Neuronal stem cell (in vitro differentiated cells): Measurements from ENCODE around the gene THSD4.
"Not testable (repeated sequence)": the region's sequence is repeated elsewhere in the genome, so short reads cannot be mapped to it uniquely, and the experiment has no call there.

ENCODE experiments used
- DNase-seq: peaks from one replicate; pipeline ENCODE4 v3.0.0-alpha.2; 2013; ENCODE audit warnings: low spot score
- H2AFZ ChIP-seq: one replicate; pipeline ENCODE4 v1.6.1; 2013; ENCODE audit warnings: mild to moderate bottlenecking, low read length, inconsistent platforms
- H2AK5ac ChIP-seq: 2 replicates; pipeline ENCODE4 v1.6.1; 2013; ENCODE audit warnings: low read depth, mild to moderate bottlenecking, inconsistent platforms, low read length, moderate library complexity, mixed read lengths
- H2BK120ac ChIP-seq: 2 replicates; pipeline ENCODE4 v1.6.1; 2013; ENCODE audit warnings: low read depth, mild to moderate bottlenecking, inconsistent platforms, low read length, moderate library complexity, mixed read lengths
- H2BK12ac ChIP-seq: one replicate; pipeline ENCODE4 v1.6.1; 2013; ENCODE audit warnings: low read length, inconsistent platforms
- H2BK15ac ChIP-seq: 2 replicates; pipeline ENCODE4 v1.6.1; 2013; ENCODE audit warnings: mild to moderate bottlenecking, low read length, inconsistent platforms, mixed read lengths
- H2BK5ac ChIP-seq: one replicate; pipeline ENCODE4 v1.6.1; 2013; ENCODE audit warnings: inconsistent platforms, mild to moderate bottlenecking, low read length, moderate library complexity
- H3K14ac ChIP-seq: one replicate; pipeline ENCODE4 v1.6.1; 2013; ENCODE audit warnings: low read length, inconsistent platforms
- H3K18ac ChIP-seq: 2 replicates; pipeline ENCODE4 v1.6.1; 2013; ENCODE audit warnings: low read length, inconsistent platforms
- H3K23ac ChIP-seq: 2 replicates; pipeline ENCODE4 v1.6.1; 2013; ENCODE audit warnings: low read depth, mild to moderate bottlenecking, mixed read lengths, low read length, inconsistent platforms; ENCODE audit not compliant: poor library complexity
- H3K27ac ChIP-seq: replicated peaks from 3 replicates; pipeline ENCODE4 v1.5.1; 2013; ENCODE audit warnings: low read length, inconsistent platforms
- H3K27me3 ChIP-seq, 3 experiments: 2 replicates each; pipeline ENCODE4 v1.6.1; 2013; ENCODE audit warnings: low read length in 3 of 3, mild to moderate bottlenecking in 2 of 3, inconsistent platforms in 1 of 3, low read depth in 1 of 3, mixed read lengths in 1 of 3, moderate library complexity in 1 of 3; ENCODE audit not compliant: control insufficient read depth in 3 of 3, insufficient read depth in 3 of 3
- H3K36me3 ChIP-seq, 2 donors: replicated peaks in 1 of 2; 2 replicates each; pipeline ENCODE4 v1.6.1; 2013; ENCODE audit warnings: low read length in 2 of 2; ENCODE audit not compliant: control insufficient read depth in 2 of 2, insufficient read depth in 2 of 2
- H3K4ac ChIP-seq: 2 replicates; pipeline ENCODE4 v1.6.1; 2013; ENCODE audit warnings: inconsistent platforms, mild to moderate bottlenecking, low read length, moderate library complexity
- H3K4me1 ChIP-seq, 2 donors: 1 replicate in 1 of 2; 2 replicates in 1 of 2; pipeline ENCODE4 v1.6.1; 2013; ENCODE audit warnings: low read length in 2 of 2, low read depth in 1 of 2; ENCODE audit not compliant: control insufficient read depth in 2 of 2, insufficient read depth in 1 of 2
- H3K4me2 ChIP-seq: one replicate; pipeline ENCODE4 v1.6.1; 2013; ENCODE audit warnings: mild to moderate bottlenecking, low read length, inconsistent platforms; ENCODE audit not compliant: insufficient read depth, poor library complexity, severe bottlenecking
- H3K4me3 ChIP-seq, 2 donors: 2 replicates each; pipeline ENCODE4 v1.5.1; 2013; ENCODE audit warnings: low read length in 2 of 2, mild to moderate bottlenecking in 2 of 2, inconsistent platforms in 1 of 2, moderate library complexity in 1 of 2
- H3K79me1 ChIP-seq: one replicate; pipeline ENCODE4 v1.6.1; 2013; ENCODE audit warnings: low read depth, mild to moderate bottlenecking, inconsistent platforms, low read length, moderate library complexity
- H3K9ac ChIP-seq: one replicate; pipeline ENCODE4 v1.6.1; 2013; ENCODE audit warnings: mild to moderate bottlenecking, low read depth, low read length, inconsistent platforms; ENCODE audit not compliant: poor library complexity
- H3K9me3 ChIP-seq, 2 donors: replicated peaks in 1 of 2; 2 replicates each; pipeline versions ENCODE3 to v1.6.1; 2013; ENCODE audit warnings: low read length in 2 of 2, mild to moderate bottlenecking in 2 of 2, inconsistent platforms in 1 of 2, low read depth in 1 of 2, mixed read lengths in 1 of 2, moderate library complexity in 1 of 2; ENCODE audit not compliant: control insufficient read depth in 2 of 2, insufficient read depth in 1 of 2
- H4K8ac ChIP-seq: one replicate; pipeline ENCODE4 v1.6.1; 2013; ENCODE audit warnings: low read depth, mild to moderate bottlenecking, inconsistent platforms, low read length, moderate library complexity
- H4K91ac ChIP-seq: one replicate; pipeline ENCODE4 v1.6.1; 2013; ENCODE audit warnings: low read length, low read depth, mild to moderate bottlenecking, inconsistent platforms; ENCODE audit not compliant: poor library complexity
- WGBS, 2 donors: extraction: QIAGEN DNeasy Blood & Tissue Kit; methylation state at CpG; one replicate each; pipeline ENCODE4 v1.1.7; 2013; ENCODE audit warnings: missing lambda C conversion rate in 2 of 2, mixed read lengths in 1 of 2; ENCODE audit not compliant: insufficient read length in 2 of 2, insufficient replicate concordance in 1 of 2; ENCODE audit errors: extremely low coverage in 2 of 2; 5-methylcytosine and 5-hydroxymethylcytosine counted together

Gene THSD4

GRCh38 chr15:71400294-71400693, 285.0 kb downstream of the THSD4 start:
- no peak overlapping the region for H3K9ac ChIP-seq
- no peak overlapping the region for H4K8ac ChIP-seq
- no peaks in the 10 kb centered on the region for H3K9me3 ChIP-seq
- H3K18ac ChIP-seq, result no peak overlapping the region
- no peak overlapping the region for H2AK5ac ChIP-seq
- no peaks in the 10 kb centered on the region for H3K27me3 ChIP-seq
- no peaks in the 10 kb centered on the region for H3K79me1 ChIP-seq
- H3K4me1 ChIP-seq, result no peaks in the 10 kb centered on the region
- no peak overlapping the region for H3K4me3 ChIP-seq
- no peak overlapping the region for H4K91ac ChIP-seq
- no peak overlapping the region for H2BK15ac ChIP-seq
- H3K23ac ChIP-seq, result no peak overlapping the region
- H2AFZ ChIP-seq, result no peak overlapping the region
- H2BK5ac ChIP-seq, result no peak overlapping the region
- H3K4ac ChIP-seq, result no peak overlapping the region
- no CpG with 5 or more reads among the region's 3 CpGs for WGBS, 2 donors
- no peak overlapping the region for H3K4me2 ChIP-seq
- DNase-seq, result no peak
- H3K27ac ChIP-seq, result no peak overlapping the region
- no peak overlapping the region for H3K14ac ChIP-seq
- no peak overlapping the region for H2BK12ac ChIP-seq
- H2BK120ac ChIP-seq, result no peak overlapping the region
- H3K36me3 ChIP-seq, result no peaks in the 10 kb centered on the region

- not testable (repeated sequence) for H3K23ac ChIP-seq, H3K27me3 ChIP-seq, H3K4me3 ChIP-seq, H2AFZ ChIP-seq, H4K91ac ChIP-seq, H3K14ac ChIP-seq, DNase-seq, H3K9ac ChIP-seq, H3K4ac ChIP-seq, H2BK15ac ChIP-seq, H2BK12ac ChIP-seq, H3K4me1 ChIP-seq, H4K8ac ChIP-seq, H3K18ac ChIP-seq, H2BK120ac ChIP-seq, H3K79me1 ChIP-seq, H2BK5ac ChIP-seq, H3K27ac ChIP-seq, H2AK5ac ChIP-seq, H3K9me3 ChIP-seq, H3K36me3 ChIP-seq, H3K4me2 ChIP-seq
- WGBS, 2 donors, result no CpG with 5 or more reads among the region's 3 CpGs
These were observed 286.5 kb downstream of the THSD4 start for GRCh38 chr15:71401728-71402127.

GRCh38 chr15:71409541-71409940, 294.3 kb downstream of the THSD4 start:
- no peak overlapping the region for H2AFZ ChIP-seq
- no peak for DNase-seq
- no peak overlapping the region for H3K4me2 ChIP-seq
- H3K4me1 ChIP-seq, result peaks cover 0 to 4% of the 10 kb centered on the region in 2 donors
- no peak overlapping the region for H3K14ac ChIP-seq
- WGBS, 2 donors, result no CpG with 5 or more reads among the region's 1 CpG
- no peaks in the 10 kb centered on the region for H3K9me3 ChIP-seq
- no peak overlapping the region for H3K4ac ChIP-seq
- H3K23ac ChIP-seq, result no peak overlapping the region
- no peaks in the 10 kb centered on the region for H3K27me3 ChIP-seq
- no peak overlapping the region for H3K18ac ChIP-seq
- H2BK5ac ChIP-seq, result no peak overlapping the region
- H3K36me3 ChIP-seq, result no peaks in the 10 kb centered on the region
- no peaks in the 10 kb centered on the region for H3K79me1 ChIP-seq
- H3K9ac ChIP-seq, result no peak overlapping the region
- H2AK5ac ChIP-seq, result no peak overlapping the region
- H3K27ac ChIP-seq, result no peak overlapping the region
- H3K4me3 ChIP-seq, result no peak overlapping the region
- H4K91ac ChIP-seq, result no peak overlapping the region
- no peak overlapping the region for H2BK15ac ChIP-seq
- H2BK120ac ChIP-seq, result no peak overlapping the region
- H2BK12ac ChIP-seq, result no peak overlapping the region
- H4K8ac ChIP-seq, result no peak overlapping the region

GRCh38 chr15:71410347-71410746, 295.1 kb downstream of the THSD4 start:
- Histone ChIP-seq H3K4me1 (peaks cover 0 to 4% of the 10 kb centered on the region in 2 donors), H3K23ac (no peak overlapping the region), H3K27ac (no peak overlapping the region), H3K4me2 (no peak overlapping the region), H3K9ac (no peak overlapping the region), H3K14ac (no peak overlapping the region), H2AFZ (no peak overlapping the region), H3K4me3 (no peak overlapping the region), H4K8ac (no peak overlapping the region), H2BK12ac (no peak overlapping the region), H4K91ac (no peak overlapping the region), H2BK15ac (no peak overlapping the region), H3K79me1 (no peaks in the 10 kb centered on the region), H3K18ac (no peak overlapping the region), H3K36me3 (no peaks in the 10 kb centered on the region), H3K27me3 (no peaks in the 10 kb centered on the region), H3K9me3 (no peaks in the 10 kb centered on the region), H2AK5ac (no peak overlapping the region), H2BK5ac (no peak overlapping the region), H2BK120ac (no peak overlapping the region), H3K4ac (no peak overlapping the region)
- DNase-seq, result no peak
- WGBS, 2 donors, result no CpG with 5 or more reads among the region's 6 CpGs
